D721Med (cell line): ENCODE measurements around the gene LYRM4.

Experiments
- DNase-seq: peaks from one replicate; pipeline ENCODE4 v3.0.0; 2011; ENCODE audit warnings: low spot score; ENCODE audit not compliant: insufficient read length
- FAIRE-seq: peaks from 2 replicates; lab custom pipeline; 2011; peaks lifted over from hg19 to GRCh38; lab: Jason Lieb, UNC
- TF ChIP-seq, protein P1 (sequence below): IDR thresholded peaks from 2 replicates; pipeline ENCODE4 v1.5.1; 2012; ENCODE audit warnings: mild to moderate bottlenecking, control low read depth; ENCODE audit not compliant: insufficient read depth; ENCODE audit errors: missing control alignments

The LYRM4 gene

DNA sequence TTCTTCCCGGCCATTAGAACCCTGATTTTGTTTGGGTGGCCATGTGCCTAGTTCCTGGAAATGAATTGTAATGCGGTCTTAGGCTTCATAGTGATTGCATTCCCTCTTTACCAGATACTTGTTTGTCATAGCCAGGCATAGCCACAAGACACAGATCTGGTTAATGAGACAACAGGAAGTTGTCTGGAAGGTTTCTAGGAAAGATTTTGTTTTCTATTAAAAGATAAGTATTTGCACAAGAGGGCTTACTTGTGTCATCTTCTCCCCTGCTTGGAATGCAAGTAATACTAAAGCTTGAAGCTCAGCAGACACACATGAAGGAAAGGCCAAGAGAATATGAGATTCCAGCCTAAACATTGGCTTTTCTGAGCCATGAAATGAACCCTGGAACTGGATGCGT, 13.5 kb upstream of the LYRM4 start:
- TF ChIP-seq, protein P1, sequence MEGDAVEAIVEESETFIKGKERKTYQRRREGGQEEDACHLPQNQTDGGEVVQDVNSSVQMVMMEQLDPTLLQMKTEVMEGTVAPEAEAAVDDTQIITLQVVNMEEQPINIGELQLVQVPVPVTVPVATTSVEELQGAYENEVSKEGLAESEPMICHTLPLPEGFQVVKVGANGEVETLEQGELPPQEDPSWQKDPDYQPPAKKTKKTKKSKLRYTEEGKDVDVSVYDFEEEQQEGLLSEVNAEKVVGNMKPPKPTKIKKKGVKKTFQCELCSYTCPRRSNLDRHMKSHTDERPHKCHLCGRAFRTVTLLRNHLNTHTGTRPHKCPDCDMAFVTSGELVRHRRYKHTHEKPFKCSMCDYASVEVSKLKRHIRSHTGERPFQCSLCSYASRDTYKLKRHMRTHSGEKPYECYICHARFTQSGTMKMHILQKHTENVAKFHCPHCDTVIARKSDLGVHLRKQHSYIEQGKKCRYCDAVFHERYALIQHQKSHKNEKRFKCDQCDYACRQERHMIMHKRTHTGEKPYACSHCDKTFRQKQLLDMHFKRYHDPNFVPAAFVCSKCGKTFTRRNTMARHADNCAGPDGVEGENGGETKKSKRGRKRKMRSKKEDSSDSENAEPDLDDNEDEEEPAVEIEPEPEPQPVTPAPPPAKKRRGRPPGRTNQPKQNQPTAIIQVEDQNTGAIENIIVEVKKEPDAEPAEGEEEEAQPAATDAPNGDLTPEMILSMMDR, result no peak
- DNase-seq, result no peak
- FAIRE-seq, result no peak

DNA sequence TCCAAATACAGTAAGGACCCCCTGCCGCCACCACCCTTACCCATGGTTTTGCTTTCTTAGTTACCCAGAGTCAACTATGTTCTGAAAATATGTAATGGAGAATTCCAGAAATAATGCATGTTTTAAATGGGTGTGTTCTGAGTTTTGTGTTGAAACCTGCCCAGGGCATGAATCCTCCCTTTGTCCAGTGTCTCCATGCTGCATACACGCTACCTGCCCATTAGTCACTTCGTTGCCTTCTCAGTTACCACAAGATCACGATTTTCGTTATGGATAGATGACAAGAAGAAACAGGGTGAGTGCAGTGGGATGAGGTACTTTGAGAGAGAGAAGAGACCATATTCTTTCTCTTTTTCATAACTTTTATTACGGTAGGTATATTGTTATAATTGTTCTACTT, 11.2 kb upstream of the LYRM4 start:
- DNase-seq (no peak), FAIRE-seq (no peak)
- TF ChIP-seq, protein P1, result no peak

DNA sequence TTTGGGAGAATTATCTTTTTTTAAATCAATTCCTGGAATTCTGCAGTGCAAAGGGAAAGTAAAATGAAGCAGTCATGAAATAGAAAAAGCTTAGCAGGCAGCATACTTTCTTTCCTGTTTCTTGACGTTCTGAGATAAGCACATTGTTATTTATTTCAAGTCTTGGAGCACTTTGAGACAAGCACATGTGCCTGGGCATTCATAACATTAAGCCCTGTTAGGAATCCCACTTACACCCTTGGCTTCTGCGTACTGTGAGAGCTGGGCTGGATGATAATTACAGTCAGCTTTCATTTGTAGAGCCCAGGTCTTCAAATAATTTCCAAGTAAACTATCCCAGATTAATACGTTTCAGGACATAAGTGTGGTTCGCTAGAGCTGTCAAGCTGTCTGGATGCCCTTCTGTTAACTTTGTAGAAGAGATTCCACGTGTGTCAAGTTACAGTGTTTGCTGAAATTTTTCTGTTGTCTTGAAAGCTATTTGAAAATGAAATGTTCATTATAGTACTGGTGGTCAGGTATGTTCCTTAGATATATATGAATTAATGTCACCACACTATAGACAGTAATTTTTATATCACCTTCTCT, 9.4 kb upstream of the LYRM4 start:
- TF ChIP-seq, protein P1, result no peak
- FAIRE-seq, result no peak
- no peak for DNase-seq

DNA sequence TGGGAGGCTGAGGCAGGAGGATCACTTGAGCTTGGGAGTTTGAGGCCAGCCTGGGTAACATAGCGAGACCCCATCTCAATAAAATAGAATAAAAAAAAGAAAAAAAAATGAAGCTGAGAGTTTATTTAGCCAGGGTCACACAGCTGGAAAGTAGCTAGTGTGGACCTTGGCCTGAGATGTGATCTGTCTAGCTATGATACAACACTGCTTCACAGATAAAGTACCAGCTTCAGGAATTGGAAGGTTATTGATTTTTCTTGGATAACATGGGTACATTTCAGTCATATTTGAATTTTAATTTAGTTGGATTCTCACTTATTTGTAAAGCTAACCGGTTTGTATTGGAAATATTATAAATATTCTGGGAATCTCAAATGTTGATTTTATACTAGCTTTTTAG, 5.7 kb upstream of the LYRM4 start:
- TF ChIP-seq, protein P1, result no peak
- no peak for FAIRE-seq

DNA sequence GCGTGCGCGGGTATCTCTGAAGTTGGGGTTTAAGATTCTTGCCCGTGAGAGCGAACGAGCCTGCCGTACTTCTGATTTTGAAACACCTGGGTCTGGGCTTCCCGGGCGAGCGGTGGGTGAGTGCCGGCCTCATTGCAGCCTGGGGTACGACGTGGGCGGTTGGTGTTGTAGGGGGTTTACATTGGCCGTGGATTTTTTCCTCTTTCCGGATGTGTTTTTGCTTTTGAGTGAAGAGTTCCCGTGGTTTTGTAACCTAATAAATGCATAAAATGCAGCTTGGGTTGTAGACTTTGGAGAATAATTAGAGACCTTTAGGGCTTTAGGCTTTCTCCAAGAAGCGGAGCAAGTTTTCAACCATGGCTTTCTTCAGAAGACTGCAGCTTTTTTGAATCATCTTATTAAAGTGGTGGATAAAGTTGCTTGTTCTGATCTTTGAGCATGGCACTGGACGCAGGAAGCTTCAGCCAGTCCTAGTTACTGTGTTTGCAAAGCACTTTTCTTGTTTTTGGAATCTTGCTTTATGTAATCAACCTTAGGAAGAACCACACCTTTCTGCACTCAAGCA, 877 bp upstream of the LYRM4 start:
- TF ChIP-seq, protein P1, result no peak
- no peak for FAIRE-seq
- no peak for DNase-seq

More for the DNA sequence above, 5.7 kb upstream of the LYRM4 start:
- no peak for DNase-seq

DNA sequence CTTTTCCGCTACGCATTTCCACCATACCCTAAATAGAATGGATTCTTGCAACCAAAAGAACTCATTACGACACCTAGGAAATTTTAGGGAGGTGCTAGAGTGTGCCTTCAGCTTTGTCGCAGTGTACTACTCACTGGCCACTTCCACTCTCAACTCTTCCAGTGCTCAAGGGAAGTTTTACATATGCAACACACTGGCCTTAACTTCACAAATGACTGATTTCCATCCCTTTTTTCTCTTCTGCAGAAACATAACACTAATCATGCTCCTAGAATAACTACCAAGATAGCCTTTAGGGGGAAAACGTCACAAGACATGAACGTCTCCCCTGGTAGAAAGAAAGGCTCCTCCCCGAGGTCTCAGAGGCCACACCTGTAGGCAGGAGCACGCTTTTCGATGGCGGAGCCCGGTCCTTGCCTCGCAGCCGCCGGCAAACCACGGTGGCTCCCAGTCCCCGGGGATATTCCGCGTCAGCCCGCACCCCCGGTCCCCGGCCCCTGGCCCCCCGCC, 584 bp downstream of the LYRM4 start:
- DNase-seq (peak; percentile 26), FAIRE-seq (no peak)
- TF ChIP-seq, protein P1, result no peak

- DNase-seq (no peak), FAIRE-seq (no peak)
- TF ChIP-seq, protein P1, result no peak
These were observed 1.3 kb downstream of the LYRM4 start for GRCh38 chr6:5259428-5259827.
